GM23248 (cell line): ENCODE measurements around the gene WDPCP. TPM values are rescaled to one million over a fixed set of nuclear protein-coding genes. Genes with fewer than 3 reads are reported as not detected.
"Not testable (repeated sequence)": the region's sequence is repeated elsewhere in the genome, so short reads cannot be mapped to it uniquely, and the experiment has no call there.

ENCODE experiments used
- DNase-seq: peaks from one replicate; pipeline ENCODE4 v3.0.0-alpha.2; 2015
- H2AFZ ChIP-seq: fragments of 200-600 bp; sonication (generic); 2 replicates; pipeline ENCODE4 v1.6.1; 2016; ENCODE audit warnings: antibody characterized with exemption
- H3F3A ChIP-seq: fragments of 200-600 bp; sonication (generic); 2 replicates; pipeline ENCODE4 v1.6.1; 2016; ENCODE audit warnings: mild to moderate bottlenecking, antibody characterized with exemption, mixed run types; ENCODE audit not compliant: insufficient read depth
- H3K27ac ChIP-seq: fragments of 200-600 bp; sonication (generic); 2 replicates; pipeline ENCODE4 v1.5.1; 2016; ENCODE audit warnings: mild to moderate bottlenecking
- H3K27me3 ChIP-seq: fragments of 200-600 bp; sonication (generic); replicated peaks from 2 replicates; pipeline ENCODE4 v1.6.1; 2016; ENCODE audit warnings: mild to moderate bottlenecking; ENCODE audit not compliant: insufficient read depth
- H3K36me3 ChIP-seq: fragments of 200-600 bp; sonication (generic); 2 replicates; pipeline ENCODE4 v1.6.1; 2016; ENCODE audit warnings: low read depth, mild to moderate bottlenecking
- H3K4me1 ChIP-seq: fragments of 200-600 bp; sonication (generic); 2 replicates; pipeline ENCODE4 v1.6.1; 2016; ENCODE audit warnings: mild to moderate bottlenecking; ENCODE audit not compliant: insufficient read depth
- H3K4me2 ChIP-seq: fragments of 200-600 bp; sonication (generic); one replicate; pipeline ENCODE4 v1.6.1; 2016; ENCODE audit warnings: mild to moderate bottlenecking; ENCODE audit not compliant: unreplicated experiment
- H3K4me3 ChIP-seq: fragments of 200-600 bp; sonication (generic); 2 replicates; pipeline ENCODE4 v1.5.1; 2016; ENCODE audit warnings: mild to moderate bottlenecking
- H3K79me2 ChIP-seq: fragments of 200-600 bp; sonication (generic); 2 replicates; pipeline ENCODE4 v1.6.1; 2016; ENCODE audit warnings: mild to moderate bottlenecking; ENCODE audit not compliant: insufficient read depth
- H3K9ac ChIP-seq: fragments of 200-600 bp; sonication (generic); 2 replicates; pipeline ENCODE4 v1.6.1; 2016; ENCODE audit warnings: mild to moderate bottlenecking
- H3K9me2 ChIP-seq: fragments of 200-600 bp; sonication (generic); 2 replicates; pipeline ENCODE4 v1.6.1; 2016; ENCODE audit warnings: mixed run types, mild to moderate bottlenecking, moderate library complexity; ENCODE audit not compliant: insufficient read depth
- H3K9me3 ChIP-seq: fragments of 200-600 bp; sonication (generic); one replicate; pipeline ENCODE4 v1.6.1; 2017; ENCODE audit warnings: low read depth
- H4K20me1 ChIP-seq: fragments of 200-600 bp; sonication (generic); 2 replicates; pipeline ENCODE4 v1.6.0; 2016; ENCODE audit not compliant: insufficient read depth
- EZH2 ChIP-seq: fragments of 200-600 bp; sonication (generic); IDR thresholded peaks from 2 replicates; pipeline ENCODE4 v1.6.1; 2018; ENCODE audit warnings: antibody characterized with exemption, mild to moderate bottlenecking; ENCODE audit not compliant: insufficient read depth, poor library complexity, severe bottlenecking
- EZH2phosphoT487 ChIP-seq: fragments of 200-600 bp; sonication (generic); IDR thresholded peaks from 2 replicates; pipeline ENCODE4 v1.6.1; 2018; ENCODE audit warnings: antibody characterized with exemption, moderate library complexity, mild to moderate bottlenecking, low read depth; ENCODE audit not compliant: insufficient read depth
- WGBS, 2 experiments: methylation state at CpG; one replicate each; pipeline ENCODE4 v1.1.6; 2015 to 2017; ENCODE audit warnings: low lambda C conversion rate in 2 of 2, low coverage in 1 of 2; ENCODE audit errors: missing lambda C conversion rate in 2 of 2; 5-methylcytosine and 5-hydroxymethylcytosine counted together
- in situ Hi-C: fragments of 300-500 bp; cut with MboI; formaldehyde crosslinking; loops from 2 replicates; pipeline ENCODE4 v1.15.0; 2020
- polyA plus RNA-seq: library from polyadenylated mRNA; unstranded; fragments of >200 nt; fragmentation: Nextera tagmentation; extraction: Ambion mirVana; gene quantifications from 2 replicates; pipeline ENCODE4 v1.2.1, GENCODE V29; 2016
- total RNA-seq: library from RNA; depleted of rRNA; stranded (reverse); fragments of >200 nt; shearing (Covaris generic); gene quantifications from 2 replicates; pipeline ENCODE4 v1.2.3, GENCODE V29; 2014

WDPCP gene
- total and polyA plus RNA-seq, 2 experiments from 2014 or later, result 6.0 to 8.1 TPM

DNA sequence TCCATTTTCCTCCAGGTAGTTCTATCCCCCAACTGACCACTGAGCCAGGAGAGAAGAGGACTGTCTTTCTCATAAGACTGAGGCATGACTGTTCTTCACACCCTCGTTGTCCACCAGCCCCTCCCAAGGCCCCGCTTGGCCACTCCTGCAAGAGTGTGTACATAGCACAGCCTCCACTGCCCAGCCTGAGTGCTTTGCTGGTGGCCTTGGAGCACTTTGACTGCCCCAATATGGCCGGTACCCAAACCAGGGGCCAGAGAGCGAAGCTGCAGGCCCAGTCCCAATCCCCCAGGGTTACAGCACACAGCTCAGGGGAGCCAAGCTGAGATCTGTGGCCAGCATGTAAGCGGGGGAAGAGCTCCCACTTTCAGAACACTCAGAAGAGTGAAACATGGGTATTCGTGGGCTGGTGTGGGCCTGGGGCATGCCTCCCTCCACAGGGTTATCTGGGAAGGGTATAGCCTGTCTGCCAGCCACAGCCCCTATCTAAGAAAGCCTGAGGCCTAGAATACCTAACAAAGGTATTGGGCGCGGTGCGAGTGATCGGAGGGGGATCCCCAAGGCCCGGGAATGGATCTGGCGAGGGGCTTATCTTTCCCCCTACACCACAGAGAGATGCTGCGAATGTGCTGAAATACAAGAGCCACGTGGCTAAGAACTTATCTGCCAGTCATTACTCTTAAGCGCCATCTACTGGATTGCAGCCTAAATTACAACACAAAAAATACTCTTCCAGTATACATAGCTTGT, 163.8 kb downstream of the WDPCP start:
- Histone ChIP-seq H3K79me2 (no peaks in the 10 kb centered on the region), H4K20me1 (no peaks in the 10 kb centered on the region), H3K4me3 (no peak overlapping the region), H3K4me1 (no peaks in the 10 kb centered on the region), H3K9me3 (no peaks in the 10 kb centered on the region), H3K9ac (no peak overlapping the region), H3K4me2 (no peak overlapping the region), H2AFZ (no peak overlapping the region), H3F3A (no peaks in the 10 kb centered on the region), H3K27me3 (no peaks in the 10 kb centered on the region), H3K9me2 (no peaks in the 10 kb centered on the region), H3K27ac (no peak overlapping the region), H3K36me3 (no peaks in the 10 kb centered on the region)
- DNase-seq, result peak; percentile 41
- TF ChIP-seq EZH2phosphoT487, result no peak
- WGBS, 2 experiments, result 71 to 72% methylated on average over 15 of the region's 15 CpGs
- in situ Hi-C loops, result no loop called here

DNA sequence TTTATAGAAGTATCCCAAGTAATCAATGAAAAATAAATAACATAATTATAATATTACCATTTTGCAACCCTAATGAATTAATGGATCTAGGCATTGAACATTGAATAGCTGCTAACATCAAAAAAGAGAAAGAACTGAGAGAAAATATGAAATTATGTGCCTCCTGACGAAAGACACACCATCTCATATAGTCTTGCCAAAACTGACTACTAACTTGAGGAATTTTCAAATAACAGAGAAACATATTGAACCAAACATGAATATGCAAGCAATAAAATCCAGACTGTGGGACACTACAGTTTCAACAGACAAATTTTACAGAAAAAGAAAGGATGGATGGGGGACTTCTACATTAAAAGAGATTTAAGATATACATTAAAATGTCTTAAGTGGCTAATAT, 165.7 kb downstream of the WDPCP start:
- Histone ChIP-seq H3K9me2 (no peaks in the 10 kb centered on the region), H3K27ac (no peak overlapping the region), H3K36me3 (no peaks in the 10 kb centered on the region), H3K9ac (no peak overlapping the region), H3K4me3 (no peak overlapping the region), H3F3A (no peaks in the 10 kb centered on the region), H3K27me3 (no peaks in the 10 kb centered on the region), H3K4me2 (no peak overlapping the region), H4K20me1 (no peaks in the 10 kb centered on the region), H3K79me2 (no peaks in the 10 kb centered on the region), H2AFZ (no peak overlapping the region), H3K9me3 (no peaks in the 10 kb centered on the region), H3K4me1 (no peaks in the 10 kb centered on the region)
- 83 to 86% methylated on average over 1 of the region's 1 CpG for WGBS, 2 experiments
- in situ Hi-C loops, result no loop called here
- no peak for DNase-seq
- TF ChIP-seq EZH2 (no peak), EZH2phosphoT487 (no peak)

DNA sequence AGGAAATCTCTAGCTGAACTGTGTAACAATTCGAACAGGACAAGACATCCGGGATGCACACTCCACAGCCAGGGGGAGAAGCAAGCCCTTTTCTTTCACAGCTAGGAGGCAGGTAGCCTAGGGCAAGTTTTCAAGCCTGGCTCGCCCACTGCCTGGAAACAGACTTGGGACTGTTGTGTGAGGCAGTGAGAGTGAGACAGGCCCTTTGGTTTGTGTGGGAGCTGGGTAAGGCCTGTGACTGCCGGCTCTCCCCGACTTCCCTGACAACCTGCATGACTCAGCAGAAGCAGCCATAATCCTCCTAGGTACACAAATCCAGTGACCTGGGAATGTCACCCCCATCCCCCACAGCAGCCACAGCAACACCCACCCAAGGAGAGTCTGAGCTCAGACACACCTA, 179.7 kb downstream of the WDPCP start:
- Histone ChIP-seq H3K4me3 (no peak overlapping the region), H2AFZ (no peak overlapping the region), H4K20me1 (no peaks in the 10 kb centered on the region), H3K27ac (no peak overlapping the region), H3K79me2 (no peaks in the 10 kb centered on the region), H3F3A (no peaks in the 10 kb centered on the region), H3K9ac (no peak overlapping the region), H3K36me3 (peaks cover 10% of the 10 kb centered on the region), H3K4me1 (no peaks in the 10 kb centered on the region), H3K9me3 (no peaks in the 10 kb centered on the region), H3K27me3 (no peaks in the 10 kb centered on the region), H3K4me2 (no peak overlapping the region), H3K9me2 (no peaks in the 10 kb centered on the region)
- in situ Hi-C loops, result no loop called here
- 93 to 96% methylated on average over 5 of the region's 5 CpGs for WGBS, 2 experiments
- TF ChIP-seq EZH2phosphoT487 (no peak), EZH2 (no peak)
- no peak for DNase-seq

DNA sequence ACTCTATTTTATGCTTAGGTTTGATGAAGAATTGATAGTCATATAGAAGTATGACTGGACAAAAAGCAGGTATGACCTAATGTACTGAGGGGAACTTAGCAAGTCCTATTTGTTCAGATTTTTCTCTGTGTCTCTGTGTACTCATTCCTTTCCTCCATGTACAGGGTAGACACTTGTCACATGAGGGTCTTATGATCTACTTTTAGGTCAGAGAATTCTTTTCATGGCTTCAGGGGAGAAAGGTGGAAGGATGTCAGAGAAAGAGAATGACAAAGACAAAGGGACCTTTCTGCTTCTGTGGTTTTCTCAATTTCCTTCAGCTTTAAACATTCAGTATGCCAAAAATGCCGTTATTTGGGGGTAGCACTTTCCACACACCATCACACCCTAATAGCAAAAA, 181.6 kb downstream of the WDPCP start:
- peaks cover 11% of the 10 kb centered on the region for H3K36me3 ChIP-seq
- no peak for DNase-seq
- H3K79me2 ChIP-seq, result no peaks in the 10 kb centered on the region
- no peaks in the 10 kb centered on the region for H3K9me2 ChIP-seq
- H3K9me3 ChIP-seq, result no peaks in the 10 kb centered on the region
- no peaks in the 10 kb centered on the region for H3F3A ChIP-seq
- no peak for TF ChIP-seq EZH2phosphoT487
- no peak for TF ChIP-seq EZH2
- H3K27ac ChIP-seq, result no peak overlapping the region
- no peaks in the 10 kb centered on the region for H3K27me3 ChIP-seq
- no peak overlapping the region for H3K4me2 ChIP-seq
- no peaks in the 10 kb centered on the region for H4K20me1 ChIP-seq
- H3K4me1 ChIP-seq, result no peaks in the 10 kb centered on the region
- 95 to 100% methylated on average over 1 of the region's 1 CpG for WGBS, 2 experiments
- H3K4me3 ChIP-seq, result no peak overlapping the region
- in situ Hi-C loops, result no loop called here
- H2AFZ ChIP-seq, result no peak overlapping the region
- no peak overlapping the region for H3K9ac ChIP-seq

DNA sequence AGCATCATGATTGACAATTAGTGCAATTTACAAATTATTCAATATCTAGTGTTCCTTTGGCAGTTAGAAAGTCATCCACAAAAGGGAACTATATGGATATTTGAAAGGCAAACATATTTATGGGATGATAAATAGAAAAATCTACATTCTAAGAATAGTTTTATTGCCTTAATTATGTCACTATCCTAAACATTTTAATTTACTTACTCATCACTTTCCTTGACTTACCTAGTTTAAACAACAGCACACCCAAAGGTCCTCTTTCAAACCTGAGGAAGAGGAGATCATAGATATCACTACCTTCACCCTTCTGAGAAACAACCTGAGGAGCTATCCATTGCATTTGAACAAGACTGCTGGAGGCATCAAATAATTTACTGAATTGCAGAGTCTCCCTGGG, 184.5 kb downstream of the WDPCP start:
- TF ChIP-seq EZH2phosphoT487 (no peak), EZH2 (no peak)
- in situ Hi-C loops, result no loop called here
- no peaks in the 10 kb centered on the region for H3K27me3 ChIP-seq
- DNase-seq, result no peak
- H2AFZ ChIP-seq, result no peak overlapping the region
- no peaks in the 10 kb centered on the region for H3F3A ChIP-seq
- H3K9me3 ChIP-seq, result no peaks in the 10 kb centered on the region
- H3K9ac ChIP-seq, result no peak overlapping the region
- no peak overlapping the region for H3K4me3 ChIP-seq
- H3K79me2 ChIP-seq, result no peaks in the 10 kb centered on the region
- H3K4me1 ChIP-seq, result no peaks in the 10 kb centered on the region
- H3K27ac ChIP-seq, result no peak overlapping the region
- peaks cover 11% of the 10 kb centered on the region for H3K36me3 ChIP-seq
- no peaks in the 10 kb centered on the region for H4K20me1 ChIP-seq
- H3K9me2 ChIP-seq, result no peaks in the 10 kb centered on the region
- no peak overlapping the region for H3K4me2 ChIP-seq

DNA sequence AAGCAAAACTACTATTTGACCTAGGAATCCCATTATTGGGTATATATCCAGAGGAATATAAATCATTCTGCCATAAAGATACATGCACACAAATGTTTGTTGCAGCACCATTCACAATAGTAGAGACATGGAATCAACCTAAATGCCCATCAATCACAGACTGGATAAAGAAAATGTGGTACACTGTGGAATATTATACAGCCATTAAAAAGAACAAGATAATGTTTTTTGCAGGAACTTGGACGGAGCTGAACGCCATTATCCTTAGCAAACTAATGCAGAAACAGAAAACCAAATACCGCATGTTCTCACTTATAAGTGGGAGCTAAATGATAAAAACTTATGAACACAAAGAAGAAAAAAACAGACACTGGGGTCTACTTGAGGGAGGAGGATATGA, 185.4 kb downstream of the WDPCP start:
- not testable (repeated sequence) for H3K9me2 ChIP-seq, DNase-seq
- 62 to 67% methylated on average over 3 of the region's 3 CpGs for WGBS, 2 experiments

More for the DNA sequence above, 185.4 kb downstream of the WDPCP start:
- H3K9ac ChIP-seq, H4K20me1 ChIP-seq, H3F3A ChIP-seq, H3K4me1 ChIP-seq, H3K27me3 ChIP-seq, H3K4me2 ChIP-seq, in situ Hi-C loops, H3K27ac ChIP-seq, H3K79me2 ChIP-seq, H2AFZ ChIP-seq, H3K4me3 ChIP-seq, H3K9me3 ChIP-seq: not testable (repeated sequence)
- H3K36me3 ChIP-seq, result peaks cover 11% of the 10 kb centered on the region
